DMS53 treated with DMSO at 0.1 percent for 48 hours (cell line): ENCODE data around the gene ABCC2.
"Not testable (repeated sequence)": the region's sequence is repeated elsewhere in the genome, so short reads cannot be mapped to it uniquely, and the experiment has no call there.

Experiments
- DNase-seq: peaks from one replicate; lab custom pipeline; 2025; ENCODE audit not compliant: unreplicated experiment; lab: John Stamatoyannopoulos, UW

The ABCC2 gene

GRCh38 chr10:99782447-99783286 is at the start of gene ABCC2:
Gene ABCC2 (plus strand): TSS chr10:99782640. CDS start chr10:99782845, 205 bp downstream.
- DNase-seq = no peak

GRCh38 chr10:99733366-99733765 is 49.1 kb upstream of the ABCC2 start:
- DNase-seq = no peak

- not testable (repeated sequence) for DNase-seq
Measured at GRCh38 chr10:99734111-99734510, 48.3 kb upstream of the ABCC2 start.

- no peak for DNase-seq
Measured at GRCh38 chr10:99740260-99740659, 42.2 kb upstream of the ABCC2 start.

GRCh38 chr10:99740933-99741559 is 41.4 kb upstream of the ABCC2 start:
- DNase-seq = no peak

GRCh38 chr10:99742254-99742653 is 40.2 kb upstream of the ABCC2 start:
- DNase-seq = no peak

GRCh38 chr10:99742701-99743100 is 39.7 kb upstream of the ABCC2 start:
- DNase-seq = no peak

GRCh38 chr10:99743841-99744240 is 38.6 kb upstream of the ABCC2 start:
- DNase-seq = no peak

- DNase-seq = not testable (repeated sequence)
Measured at GRCh38 chr10:99746166-99746565, 36.3 kb upstream of the ABCC2 start.

- no peak for DNase-seq
Measured at GRCh38 chr10:99748823-99749451, 33.5 kb upstream of the ABCC2 start.

- DNase-seq = no peak
Measured at GRCh38 chr10:99750641-99751040, 31.8 kb upstream of the ABCC2 start.

GRCh38 chr10:99754670-99755069 is 27.8 kb upstream of the ABCC2 start:
- DNase-seq = no peak

- DNase-seq = no peak
Measured at GRCh38 chr10:99756159-99756558, 26.3 kb upstream of the ABCC2 start.

GRCh38 chr10:99758211-99758891 is 24.1 kb upstream of the ABCC2 start:
- DNase-seq = no peak

GRCh38 chr10:99760321-99760720 is 22.1 kb upstream of the ABCC2 start:
- no peak for DNase-seq

- no peak for DNase-seq
Measured at GRCh38 chr10:99761365-99761764, 21.1 kb upstream of the ABCC2 start.

GRCh38 chr10:99765672-99766301 is 16.7 kb upstream of the ABCC2 start:
- no peak for DNase-seq

- DNase-seq = no peak
Measured at GRCh38 chr10:99766302-99766681, 16.1 kb upstream of the ABCC2 start.

GRCh38 chr10:99767901-99768300 is 14.5 kb upstream of the ABCC2 start:
- no peak for DNase-seq

- no peak for DNase-seq
Measured at GRCh38 chr10:99768556-99768955, 13.9 kb upstream of the ABCC2 start.

GRCh38 chr10:99769706-99770105 is 12.7 kb upstream of the ABCC2 start:
- DNase-seq = no peak
